ENCODE results near the gene FANK1.

DNA sequence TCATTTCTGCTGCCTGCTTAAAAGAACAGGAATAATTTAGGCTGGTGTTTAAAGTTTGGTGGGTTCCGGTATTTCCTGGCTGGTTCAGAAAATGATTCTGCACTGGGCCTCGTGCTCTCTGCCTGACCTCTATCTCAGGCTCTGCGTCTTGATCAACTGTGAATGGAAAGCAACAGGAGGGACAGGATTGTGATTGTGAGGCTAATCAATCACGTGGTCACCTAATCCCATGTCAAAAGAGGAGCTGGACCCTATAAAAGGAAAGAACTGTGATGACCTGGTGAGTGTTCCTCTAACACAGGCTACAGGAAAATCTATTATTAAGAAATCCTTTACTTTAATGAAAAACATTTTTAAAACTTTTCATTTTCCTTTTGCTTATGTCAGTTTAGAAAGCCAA is 15.2 kb upstream of the FANK1 start, which contains the start of gene DHX32:
- TF ChIP-seq, protein P1, sequence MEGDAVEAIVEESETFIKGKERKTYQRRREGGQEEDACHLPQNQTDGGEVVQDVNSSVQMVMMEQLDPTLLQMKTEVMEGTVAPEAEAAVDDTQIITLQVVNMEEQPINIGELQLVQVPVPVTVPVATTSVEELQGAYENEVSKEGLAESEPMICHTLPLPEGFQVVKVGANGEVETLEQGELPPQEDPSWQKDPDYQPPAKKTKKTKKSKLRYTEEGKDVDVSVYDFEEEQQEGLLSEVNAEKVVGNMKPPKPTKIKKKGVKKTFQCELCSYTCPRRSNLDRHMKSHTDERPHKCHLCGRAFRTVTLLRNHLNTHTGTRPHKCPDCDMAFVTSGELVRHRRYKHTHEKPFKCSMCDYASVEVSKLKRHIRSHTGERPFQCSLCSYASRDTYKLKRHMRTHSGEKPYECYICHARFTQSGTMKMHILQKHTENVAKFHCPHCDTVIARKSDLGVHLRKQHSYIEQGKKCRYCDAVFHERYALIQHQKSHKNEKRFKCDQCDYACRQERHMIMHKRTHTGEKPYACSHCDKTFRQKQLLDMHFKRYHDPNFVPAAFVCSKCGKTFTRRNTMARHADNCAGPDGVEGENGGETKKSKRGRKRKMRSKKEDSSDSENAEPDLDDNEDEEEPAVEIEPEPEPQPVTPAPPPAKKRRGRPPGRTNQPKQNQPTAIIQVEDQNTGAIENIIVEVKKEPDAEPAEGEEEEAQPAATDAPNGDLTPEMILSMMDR (IDR thresholded peaks at IDR 0.05) = no peak
- no peak for TF ChIP-seq POLR2A (IDR thresholded peaks at IDR 0.05)
- no peak for TF ChIP-seq POLR2AphosphoS5 (IDR thresholded peaks at IDR 0.05)
- no peak for TF ChIP-seq EP300 (IDR thresholded peaks at IDR 0.05)

All from upper lobe of left lung (tissue), 4 donors.